Uterus (tissue), 2 donors: ENCODE results near the gene CDK10.

ENCODE experiments used
- POLR2A ChIP-seq, 2 donors: fragments of 450-650 bp; IDR thresholded peaks; one replicate each; pipeline ENCODE4 v1.6.1; 2016; ENCODE audit warnings: antibody characterized with exemption in 2 of 2, mild to moderate bottlenecking in 1 of 2, moderate library complexity in 1 of 2
- TF ChIP-seq, protein P1 (sequence below), 4 experiments: fragments of 200-600 bp in 2 of 4; fragments of 450-650 bp in 2 of 4; sonication (generic) in 2 of 4; IDR thresholded peaks; one replicate each; pipeline ENCODE4 v1.5.1; 2016 to 2019; ENCODE audit warnings: antibody characterized with exemption in 4 of 4, mild to moderate bottlenecking in 2 of 4, moderate library complexity in 1 of 4

DNA sequence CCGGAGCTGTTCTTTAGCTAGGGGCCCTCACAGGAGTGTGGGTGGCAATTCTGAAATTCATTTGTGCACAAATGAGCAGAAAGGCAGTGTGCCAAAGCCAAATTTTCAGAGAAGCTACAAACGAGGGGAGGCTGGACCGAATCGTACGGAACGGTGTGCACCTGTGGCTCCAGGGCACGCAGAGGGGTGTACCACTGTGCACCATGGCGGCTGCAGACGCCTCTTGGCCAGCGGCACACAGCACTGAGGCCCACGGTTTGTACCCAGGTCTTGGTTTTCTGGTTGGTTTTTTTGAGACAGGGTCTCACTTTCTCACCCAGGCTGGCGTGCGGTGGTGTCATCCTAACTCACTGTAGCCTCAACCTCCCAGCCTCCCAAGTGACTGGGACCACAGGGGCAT, 43.9 kb upstream of the CDK10 start:
- TF ChIP-seq, protein P1, sequence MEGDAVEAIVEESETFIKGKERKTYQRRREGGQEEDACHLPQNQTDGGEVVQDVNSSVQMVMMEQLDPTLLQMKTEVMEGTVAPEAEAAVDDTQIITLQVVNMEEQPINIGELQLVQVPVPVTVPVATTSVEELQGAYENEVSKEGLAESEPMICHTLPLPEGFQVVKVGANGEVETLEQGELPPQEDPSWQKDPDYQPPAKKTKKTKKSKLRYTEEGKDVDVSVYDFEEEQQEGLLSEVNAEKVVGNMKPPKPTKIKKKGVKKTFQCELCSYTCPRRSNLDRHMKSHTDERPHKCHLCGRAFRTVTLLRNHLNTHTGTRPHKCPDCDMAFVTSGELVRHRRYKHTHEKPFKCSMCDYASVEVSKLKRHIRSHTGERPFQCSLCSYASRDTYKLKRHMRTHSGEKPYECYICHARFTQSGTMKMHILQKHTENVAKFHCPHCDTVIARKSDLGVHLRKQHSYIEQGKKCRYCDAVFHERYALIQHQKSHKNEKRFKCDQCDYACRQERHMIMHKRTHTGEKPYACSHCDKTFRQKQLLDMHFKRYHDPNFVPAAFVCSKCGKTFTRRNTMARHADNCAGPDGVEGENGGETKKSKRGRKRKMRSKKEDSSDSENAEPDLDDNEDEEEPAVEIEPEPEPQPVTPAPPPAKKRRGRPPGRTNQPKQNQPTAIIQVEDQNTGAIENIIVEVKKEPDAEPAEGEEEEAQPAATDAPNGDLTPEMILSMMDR (IDR thresholded peaks at IDR 0.05): no peak
- TF ChIP-seq POLR2A (IDR thresholded peaks at IDR 0.05): no peak
